GM23338 (cell line): Measurements from ENCODE around the gene PTPRF.

Source experiments
- CREB1 ChIP-seq: fragments of 250-450 bp; sonication (Bioruptor Pico); IDR thresholded peaks from 2 replicates; pipeline ENCODE4 v1.5.0; 2020; ENCODE audit warnings: low read depth, mild to moderate bottlenecking, moderate library complexity
- CTCF ChIP-seq, 2 experiments: fragments of 200-600 bp in 1 of 2; sonication (generic) in 1 of 2; conservative IDR thresholded peaks; 2 replicates each; pipeline versions ENCODE4 v1.5.1 to v1.6.1; 2016 to 2017; ENCODE audit warnings: antibody characterized with exemption in 2 of 2, low read depth in 2 of 2, mild to moderate bottlenecking in 2 of 2, moderate library complexity in 1 of 2
- EZH2 ChIP-seq: fragments of 200-600 bp; sonication (generic); IDR thresholded peaks from one replicate; pipeline ENCODE4 v1.8.0; 2017; ENCODE audit warnings: antibody characterized with exemption, mild to moderate bottlenecking, low read depth; ENCODE audit not compliant: unreplicated experiment
- EZH2phosphoT487 ChIP-seq: fragments of 200-600 bp; sonication (generic); IDR thresholded peaks from one replicate; pipeline ENCODE4 v1.8.1; 2018; ENCODE audit warnings: antibody characterized with exemption; ENCODE audit not compliant: unreplicated experiment
- JUNB ChIP-seq: IDR thresholded peaks from one replicate; pipeline ENCODE4 v1.6.1; 2016; ENCODE audit warnings: antibody characterized with exemption; ENCODE audit not compliant: unreplicated experiment
- POLR2AphosphoS5 ChIP-seq: IDR thresholded peaks from 2 replicates; pipeline ENCODE4 v1.6.1; 2016; ENCODE audit warnings: antibody characterized with exemption, low read depth
- REST ChIP-seq: IDR thresholded peaks from one replicate; pipeline ENCODE4 v1.6.1; 2018; ENCODE audit warnings: antibody characterized with exemption; ENCODE audit not compliant: unreplicated experiment

DNA sequence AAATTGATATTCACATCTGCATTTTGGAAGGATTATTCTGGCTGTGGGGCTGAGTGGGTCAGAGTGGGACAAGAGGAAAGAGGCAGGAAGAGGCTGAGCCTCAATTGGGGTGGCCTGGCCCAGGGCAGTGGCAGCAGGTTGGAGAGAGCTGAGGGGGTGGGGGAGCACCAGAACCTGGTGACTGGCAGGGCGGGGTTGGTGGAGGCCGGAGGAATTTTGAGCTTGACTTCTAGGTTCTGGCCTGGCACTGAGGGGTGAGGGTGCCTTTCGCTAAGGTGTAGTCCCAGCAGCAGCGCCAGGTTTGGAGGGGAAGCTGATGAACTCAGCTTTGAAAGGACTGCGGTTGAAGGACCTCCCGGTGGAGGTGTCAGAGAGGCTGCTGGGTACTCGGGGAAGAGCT, 85.7 kb downstream of the PTPRF start:
- TF ChIP-seq CTCF (conservative IDR thresholded peaks at IDR 0.05; ENCODE audit: low read depth in 2 of 2) (no peak), POLR2AphosphoS5 (no peak), REST (no peak), EZH2phosphoT487 (no peak), CREB1 (no peak), EZH2 (no peak), JUNB (no peak)
